Stimulated activated CD4-positive, alpha-beta T cell treated with anti-CD3 and anti-CD28 coated beads, Interleukin-15, amount 100 ng/mL, for 24 hours (primary cell): ENCODE data around the gene PPARA.

Experiments
- DNase-seq: peaks from one replicate; pipeline ENCODE4 v3.0.0-alpha.2; 2020

The PPARA gene

GRCh38 chr22:46146329-46146728 is 4.0 kb upstream of the PPARA start:
- no peak for DNase-seq

GRCh38 chr22:46147061-46147460 is 3.3 kb upstream of the PPARA start:
- no peak for DNase-seq

GRCh38 chr22:46147471-46148267 is 2.7 kb upstream of the PPARA start:
- DNase-seq = no peak

GRCh38 chr22:46148336-46148735 is 2.0 kb upstream of the PPARA start:
- no peak for DNase-seq

GRCh38 chr22:46148816-46149511 is 1.4 kb upstream of the PPARA start:
- DNase-seq = no peak

- DNase-seq = peak; percentile 42
Measured at GRCh38 chr22:46149512-46150033, 753 bp upstream of the PPARA start.

GRCh38 chr22:46150655-46151477 is 540 bp downstream of the PPARA start:
- DNase-seq = peak; percentile 68

- no peak for DNase-seq
Measured at GRCh38 chr22:46153930-46154329, 3.6 kb downstream of the PPARA start.

GRCh38 chr22:46156031-46156430 is 5.7 kb downstream of the PPARA start:
- DNase-seq = no peak

GRCh38 chr22:46158283-46158682 is 8.0 kb downstream of the PPARA start:
- no peak for DNase-seq

- DNase-seq = no peak
Measured at GRCh38 chr22:46159212-46159611, 8.9 kb downstream of the PPARA start.

GRCh38 chr22:46159777-46160176 is 9.5 kb downstream of the PPARA start:
- no peak for DNase-seq

- DNase-seq = no peak
Measured at GRCh38 chr22:46162285-46162684, 12.0 kb downstream of the PPARA start.

- DNase-seq = no peak
Measured at GRCh38 chr22:46162771-46163556, 12.6 kb downstream of the PPARA start.

- no peak for DNase-seq
Measured at GRCh38 chr22:46163557-46163888, 13.2 kb downstream of the PPARA start.

- DNase-seq = no peak
Measured at GRCh38 chr22:46165977-46166376, 15.7 kb downstream of the PPARA start.

- no peak for DNase-seq
Measured at GRCh38 chr22:46169628-46170027, 19.3 kb downstream of the PPARA start.

GRCh38 chr22:46171940-46172339 is 21.6 kb downstream of the PPARA start:
- DNase-seq = no peak

GRCh38 chr22:46172522-46173110 is 22.3 kb downstream of the PPARA start:
- DNase-seq = no peak

GRCh38 chr22:46173152-46173551 is 22.8 kb downstream of the PPARA start:
- DNase-seq = no peak

GRCh38 chr22:46175631-46176030 is 25.3 kb downstream of the PPARA start:
- no peak for DNase-seq

GRCh38 chr22:46176508-46177003 is 26.2 kb downstream of the PPARA start:
- DNase-seq = no peak
